Measurements from ENCODE around the gene SERPIND1.

DNA sequence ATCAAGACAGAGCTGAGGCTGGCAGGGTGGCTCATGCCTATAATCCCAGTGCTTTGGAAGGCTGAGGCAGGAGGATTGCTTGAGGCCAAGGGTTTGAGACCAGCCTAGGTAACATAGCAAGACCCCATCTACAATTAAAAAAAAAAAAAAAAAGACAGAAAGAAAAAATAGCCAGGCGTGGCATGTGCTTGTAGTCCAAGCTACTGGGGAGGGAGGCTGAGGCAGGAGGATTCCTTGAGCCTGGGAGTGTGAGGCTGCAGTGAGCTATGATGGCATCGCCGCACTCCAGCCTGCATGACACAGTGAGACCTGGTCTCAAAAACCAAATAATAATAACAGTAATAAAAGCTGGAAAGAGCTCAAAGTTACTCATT, 9.4 kb downstream of the SERPIND1 start:
- TF ChIP-seq POLR2AphosphoS5 (IDR thresholded peaks at IDR 0.05; ENCODE audit: low read depth) (no peak), EZH2 (IDR thresholded peaks at IDR 0.05; ENCODE audit: low read depth, unreplicated experiment) (no peak)
- TF ChIP-seq, protein P1, sequence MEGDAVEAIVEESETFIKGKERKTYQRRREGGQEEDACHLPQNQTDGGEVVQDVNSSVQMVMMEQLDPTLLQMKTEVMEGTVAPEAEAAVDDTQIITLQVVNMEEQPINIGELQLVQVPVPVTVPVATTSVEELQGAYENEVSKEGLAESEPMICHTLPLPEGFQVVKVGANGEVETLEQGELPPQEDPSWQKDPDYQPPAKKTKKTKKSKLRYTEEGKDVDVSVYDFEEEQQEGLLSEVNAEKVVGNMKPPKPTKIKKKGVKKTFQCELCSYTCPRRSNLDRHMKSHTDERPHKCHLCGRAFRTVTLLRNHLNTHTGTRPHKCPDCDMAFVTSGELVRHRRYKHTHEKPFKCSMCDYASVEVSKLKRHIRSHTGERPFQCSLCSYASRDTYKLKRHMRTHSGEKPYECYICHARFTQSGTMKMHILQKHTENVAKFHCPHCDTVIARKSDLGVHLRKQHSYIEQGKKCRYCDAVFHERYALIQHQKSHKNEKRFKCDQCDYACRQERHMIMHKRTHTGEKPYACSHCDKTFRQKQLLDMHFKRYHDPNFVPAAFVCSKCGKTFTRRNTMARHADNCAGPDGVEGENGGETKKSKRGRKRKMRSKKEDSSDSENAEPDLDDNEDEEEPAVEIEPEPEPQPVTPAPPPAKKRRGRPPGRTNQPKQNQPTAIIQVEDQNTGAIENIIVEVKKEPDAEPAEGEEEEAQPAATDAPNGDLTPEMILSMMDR (conservative IDR thresholded peaks at IDR 0.05; ENCODE audit: low read depth in 2 of 2): no peak

All from GM23338 (cell line).